HTERT RPE-1 (cell line): ENCODE measurements around the gene KERA.

Experiments used
- in situ Hi-C: fragments of 300-500 bp; cut with MboI; formaldehyde crosslinking; loops from 4 replicates; pipeline ENCODE4 v1.14.3; 2020; ENCODE audit warnings: low sequenced_read_pairs

The KERA gene

GRCh38 chr12:91017511-91018263 lies 40.1 kb downstream of the KERA start:
- in situ Hi-C loops, result no loop called here

GRCh38 chr12:91017043-91017442 lies 40.8 kb downstream of the KERA start:
- in situ Hi-C loops, result no loop called here

GRCh38 chr12:91009319-91009950 lies 48.4 kb downstream of the KERA start:
- in situ Hi-C loops, result no loop called here

GRCh38 chr12:91007531-91008290 lies 50.1 kb downstream of the KERA start:
- in situ Hi-C loops, result no loop called here

GRCh38 chr12:91004872-91005271 lies 53.0 kb downstream of the KERA start, which contains the start of gene EPYC:
EPYC (minus strand) TSS chr12:91004972; CDS start chr12:91002565, 2,407 bp downstream.
- in situ Hi-C loops, result no loop called here

GRCh38 chr12:91003737-91004136 lies 54.1 kb downstream of the KERA start:
- in situ Hi-C loops, result no loop called here

DNA sequence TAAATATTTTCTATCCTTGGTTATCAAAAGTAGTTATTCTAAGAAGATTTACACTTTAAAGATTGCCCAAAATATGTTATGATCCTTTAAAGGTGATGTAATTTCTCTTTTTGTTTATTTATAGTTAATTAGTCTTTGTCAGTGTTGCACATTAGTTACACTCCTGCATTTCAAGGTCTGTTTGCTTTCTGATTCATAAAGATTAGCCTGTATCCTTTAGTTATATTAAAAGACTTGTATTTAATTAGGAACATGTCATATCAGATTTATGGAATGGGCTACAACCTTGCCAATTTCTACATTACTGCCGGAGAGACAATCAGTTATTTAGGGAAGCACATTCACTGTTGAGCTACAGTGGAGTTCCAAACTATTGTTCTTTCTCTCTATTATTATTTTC lies 56.5 kb downstream of the KERA start:
- in situ Hi-C loops, result no loop called here
